Fibroblast of upper back skin (primary cell): ENCODE measurements around the gene PCBP3.
"Not testable (repeated sequence)": the region's sequence is repeated elsewhere in the genome, so short reads cannot be mapped to it uniquely, and the experiment has no call there.

Experiments
- DNase-seq: peaks from one replicate; pipeline ENCODE4 v3.0.0-alpha.2; 2013

The PCBP3 gene

GRCh38 chr21:45831991-45832740, 188.6 kb downstream of the PCBP3 start:
- DNase-seq: peak; percentile 23

DNA sequence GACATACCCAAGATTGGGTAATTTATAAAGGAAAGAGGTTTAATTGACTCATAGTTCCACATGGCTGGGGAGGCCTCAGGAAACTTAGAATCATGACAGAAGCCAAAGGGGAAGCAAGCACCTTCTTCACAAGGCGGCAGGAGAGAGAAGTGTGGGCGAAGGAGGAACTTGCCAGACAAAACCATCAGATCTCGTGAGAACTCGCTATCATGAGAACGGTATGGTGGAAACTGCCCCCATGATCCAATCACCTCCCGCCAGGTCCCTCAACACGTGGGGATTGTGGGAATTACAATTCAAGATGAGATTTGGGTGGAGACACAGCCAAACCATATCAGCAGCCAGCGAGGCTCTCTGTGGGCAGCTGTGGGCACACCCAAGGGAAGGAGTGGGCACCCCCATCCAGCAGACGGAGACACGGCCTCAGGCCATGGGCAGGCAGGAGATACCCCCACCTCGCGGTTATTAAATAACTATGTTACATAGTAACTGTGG, 189.3 kb downstream of the PCBP3 start:
- not testable (repeated sequence) for DNase-seq

DNA sequence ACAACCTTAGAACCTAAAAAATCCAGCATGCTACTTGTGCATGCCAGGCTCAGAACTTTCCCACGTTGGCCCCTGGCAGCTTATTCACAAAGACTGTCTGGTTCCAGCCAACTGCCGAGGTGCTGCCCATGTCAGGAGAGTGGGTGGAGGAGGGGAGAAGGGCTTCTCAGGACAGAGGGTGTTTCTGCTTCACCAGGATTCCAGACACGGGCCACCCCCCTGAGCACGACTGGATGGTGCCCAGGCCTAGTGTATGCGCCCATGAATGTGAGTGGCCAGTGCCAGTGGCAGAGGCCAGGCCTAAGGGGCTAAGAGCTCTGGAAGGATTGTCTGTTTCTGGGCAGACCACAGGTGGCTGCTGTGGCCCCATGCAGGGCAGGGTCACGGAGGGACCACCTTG, 189.9 kb downstream of the PCBP3 start:
- DNase-seq: no peak

GRCh38 chr21:45834026-45834715, 190.6 kb downstream of the PCBP3 start:
- no peak for DNase-seq

DNA sequence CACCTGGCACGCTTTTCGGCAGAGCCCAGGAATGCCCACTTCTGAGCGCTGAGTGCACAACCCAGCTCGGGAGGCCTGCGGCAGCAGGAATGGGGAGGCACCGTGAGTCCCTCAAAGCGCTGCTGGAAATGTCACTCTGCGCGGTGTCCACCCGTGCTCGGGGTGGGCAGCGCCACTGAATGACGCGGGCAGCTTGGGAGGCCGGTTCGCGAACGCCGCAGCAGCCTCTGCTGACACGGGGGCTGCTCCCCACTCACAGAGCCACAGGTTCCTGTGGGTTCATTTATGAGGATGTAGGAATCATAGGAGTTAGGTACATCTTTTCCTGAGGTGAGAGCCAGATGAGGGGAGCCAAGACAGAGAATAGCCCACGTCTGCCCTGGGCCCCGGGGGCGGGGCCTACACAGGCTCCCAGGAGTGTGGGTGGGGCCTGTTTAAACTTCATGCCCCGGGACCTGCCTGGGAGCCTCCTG, 191.3 kb downstream of the PCBP3 start:
- no peak for DNase-seq

- no peak for DNase-seq
Observed at GRCh38 chr21:45835301-45836267, 192.1 kb downstream of the PCBP3 start.

GRCh38 chr21:45836268-45836655, 192.7 kb downstream of the PCBP3 start:
- no peak for DNase-seq

DNA sequence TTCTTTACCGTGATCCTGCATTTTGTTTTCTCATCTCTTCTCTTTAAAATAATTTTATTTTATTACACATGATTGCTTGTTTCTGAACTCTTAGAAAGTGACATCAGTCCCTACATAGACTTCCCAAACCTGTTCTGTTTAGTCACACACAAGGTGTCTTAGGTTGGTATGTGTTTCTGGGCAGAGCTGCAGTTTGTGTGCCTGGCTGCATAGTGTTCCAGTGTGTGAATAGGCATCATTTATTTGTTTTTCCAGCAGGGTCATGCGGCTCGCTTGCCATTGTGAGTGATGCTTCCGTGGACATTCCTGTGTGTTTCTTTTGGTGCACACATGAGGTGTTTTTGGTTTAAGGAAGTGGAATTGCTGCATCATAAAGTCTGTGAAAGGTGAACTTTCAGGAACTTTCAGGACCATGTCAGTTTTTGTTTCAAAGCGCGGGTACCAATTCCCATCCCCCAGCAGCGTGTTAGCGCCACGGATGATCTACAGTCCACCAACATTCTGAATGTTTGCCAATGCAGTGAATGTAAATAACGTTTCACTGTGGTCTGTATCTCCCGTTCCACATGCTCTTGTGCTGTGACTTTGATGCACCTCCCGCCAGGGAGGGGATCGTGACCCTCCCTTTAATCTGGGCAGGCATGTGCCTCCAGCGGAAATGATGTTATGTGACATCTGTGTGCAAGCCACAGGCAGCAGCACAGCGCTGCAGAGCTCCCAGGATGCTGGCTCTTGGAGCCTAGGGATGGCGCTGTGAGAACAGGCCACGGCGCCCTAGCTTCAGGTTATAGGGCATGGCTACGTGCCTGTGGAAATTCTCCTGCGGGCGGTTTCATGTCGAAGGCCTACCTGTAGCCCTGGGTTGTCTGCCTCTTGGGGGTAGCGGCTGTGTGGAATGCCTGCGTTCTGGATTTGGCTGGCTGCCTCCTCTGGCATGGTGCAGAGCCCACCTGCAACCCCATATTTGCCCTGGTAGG, 193.5 kb downstream of the PCBP3 start:
- peak; percentile 32 for DNase-seq

- no peak for DNase-seq
Observed at GRCh38 chr21:45837936-45838335, 194.4 kb downstream of the PCBP3 start.

GRCh38 chr21:45838634-45839033, 195.1 kb downstream of the PCBP3 start:
- peak; percentile 66 for DNase-seq

- peak; percentile 66 for DNase-seq
Observed at GRCh38 chr21:45839274-45839673, 195.7 kb downstream of the PCBP3 start.

GRCh38 chr21:45841033-45841432, 197.5 kb downstream of the PCBP3 start:
- DNase-seq: no peak

- DNase-seq: no peak
Observed at GRCh38 chr21:45843426-45843825, 199.9 kb downstream of the PCBP3 start.

GRCh38 chr21:45844181-45844580, 200.7 kb downstream of the PCBP3 start:
- no peak for DNase-seq

- DNase-seq: no peak
Observed at GRCh38 chr21:45845063-45845769, 201.7 kb downstream of the PCBP3 start.

DNA sequence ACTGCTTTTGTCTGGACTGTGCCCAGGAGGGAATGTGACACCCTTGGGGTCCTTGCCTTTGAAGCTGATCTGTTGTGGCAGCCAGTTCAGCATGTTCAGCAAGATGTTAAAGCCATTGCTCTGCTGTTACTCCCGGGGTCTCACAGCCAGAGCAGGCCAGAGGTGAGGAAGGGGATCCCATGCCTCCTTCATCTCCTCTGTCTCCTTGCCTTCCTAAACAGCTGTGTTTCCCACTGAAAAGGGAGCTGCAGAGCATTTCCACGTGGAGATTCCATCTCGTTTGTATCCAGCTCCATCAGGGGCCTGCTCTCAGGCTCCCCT, 202.2 kb downstream of the PCBP3 start:
- DNase-seq: no peak

DNA sequence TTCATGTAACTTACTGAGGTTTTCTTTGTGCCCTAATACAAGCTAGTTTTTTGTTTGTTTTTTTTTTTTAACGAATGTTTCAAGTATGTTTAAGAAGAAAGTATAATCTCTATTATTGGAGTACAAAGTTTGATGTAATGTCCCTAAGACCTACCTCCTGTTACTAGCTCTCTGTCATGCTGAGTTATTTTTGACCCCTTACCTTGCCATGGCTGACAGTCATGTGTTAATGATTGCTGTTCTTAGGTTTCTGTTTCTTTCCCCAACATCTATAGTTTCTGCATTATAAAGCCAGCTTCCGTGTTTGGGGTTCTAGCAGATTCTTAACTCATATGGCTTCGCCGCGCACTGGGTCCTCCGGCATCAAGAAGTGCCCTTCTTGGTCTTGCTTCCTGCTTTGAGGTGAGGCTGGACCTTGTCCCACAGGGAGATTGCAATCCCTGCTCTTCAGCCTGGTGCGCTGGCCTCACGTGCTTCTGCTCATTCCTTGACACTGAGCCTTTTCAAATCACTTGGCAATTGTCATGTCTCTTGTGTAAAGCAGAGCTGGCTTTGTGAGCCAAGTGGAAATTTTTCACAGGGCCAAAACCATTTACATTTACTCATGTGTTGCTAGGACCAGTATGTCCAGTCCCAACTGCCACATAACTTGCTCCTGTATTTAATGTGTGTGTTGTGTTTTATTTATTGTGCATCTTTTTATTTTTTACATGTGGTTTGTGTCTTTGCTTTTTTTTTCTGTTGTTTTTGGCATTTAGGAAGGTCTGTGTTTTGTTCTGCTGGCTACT, 203.0 kb downstream of the PCBP3 start:
- no peak for DNase-seq

DNA sequence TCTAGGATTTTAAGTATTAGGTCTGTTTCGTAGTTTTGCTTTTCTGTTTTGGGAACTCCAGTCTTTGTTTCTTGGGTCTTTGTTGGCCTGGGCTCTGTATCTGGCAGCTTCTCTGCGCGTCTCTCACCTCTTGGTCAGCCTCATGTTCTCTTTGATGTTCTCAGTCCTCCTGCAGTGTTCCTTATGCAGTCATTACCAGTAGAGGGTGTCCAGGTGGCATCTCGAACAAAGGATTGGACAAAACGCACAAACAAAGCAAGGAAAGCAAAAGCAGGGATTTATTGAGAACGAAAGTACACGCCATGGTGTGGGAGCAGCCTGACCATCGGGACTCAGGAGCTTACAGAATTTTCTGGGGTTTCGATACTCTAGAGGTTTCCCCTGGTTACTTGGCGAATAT, 204.3 kb downstream of the PCBP3 start:
- DNase-seq: no peak

DNA sequence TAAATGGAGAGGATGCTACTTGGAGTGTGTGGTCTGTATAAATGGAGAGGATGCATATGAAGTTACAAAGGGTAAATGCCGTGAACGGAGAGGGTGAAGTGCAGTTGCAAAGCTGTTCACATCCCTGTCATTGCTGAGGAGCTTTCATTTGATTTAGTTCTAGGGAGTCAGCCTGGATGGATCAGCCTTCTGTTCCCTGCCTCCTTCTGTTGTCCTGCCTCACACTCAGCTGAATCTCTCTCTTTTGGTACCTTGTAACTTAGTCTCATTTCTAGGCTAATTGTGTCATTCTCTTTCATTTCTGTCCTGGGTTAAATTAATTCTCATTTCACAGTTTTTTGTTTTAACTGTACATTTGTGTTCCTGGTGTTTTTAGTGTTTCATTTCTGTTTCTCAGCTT, 204.8 kb downstream of the PCBP3 start:
- no peak for DNase-seq

DNA sequence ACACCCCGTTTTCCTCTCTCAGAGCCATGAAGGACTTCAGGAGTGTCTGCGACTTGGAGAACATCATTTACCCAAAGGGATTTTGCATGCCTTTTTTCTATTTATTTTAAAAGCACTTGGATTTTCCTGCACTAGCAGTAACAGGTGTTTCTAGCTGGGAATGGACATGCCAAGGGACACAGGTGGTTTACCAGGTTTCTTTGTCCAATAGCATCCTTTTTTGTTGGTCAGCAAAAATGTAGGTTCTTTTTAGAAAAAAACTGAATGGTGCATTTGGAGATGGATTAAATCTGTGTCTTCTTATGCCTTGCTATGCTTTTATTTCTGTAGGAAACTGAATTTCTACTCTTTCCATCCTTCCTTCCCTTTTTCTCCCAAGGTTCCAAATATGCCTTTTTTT, 205.3 kb downstream of the PCBP3 start:
- no peak for DNase-seq
